M059J (cell line): ENCODE data around the gene LTF. TPM values are rescaled to one million over a fixed set of nuclear protein-coding genes. Genes with fewer than 3 reads are reported as not detected.
"Not testable (repeated sequence)": the region's sequence is repeated elsewhere in the genome, so short reads cannot be mapped to it uniquely, and the experiment has no call there.

ENCODE experiments used
- DNase-seq: peaks from one replicate; pipeline ENCODE4 v3.0.0-alpha.2; 2012; ENCODE audit warnings: low read depth
- total RNA-seq: library from RNA; depleted of rRNA; stranded (reverse); fragments of >200 nt; shearing (Covaris generic); gene quantifications from 2 replicates; pipeline ENCODE4 v1.2.3, GENCODE V29; 2014

The LTF gene
- total RNA-seq, 1 experiment from 2014 or later: 0.52 TPM

GRCh38 chr3:46416125-46416810 lies 48.4 kb downstream of the LTF start:
- DNase-seq: no peak

- no peak for DNase-seq
Measured at GRCh38 chr3:46414739-46415138, 50.0 kb downstream of the LTF start.

DNA sequence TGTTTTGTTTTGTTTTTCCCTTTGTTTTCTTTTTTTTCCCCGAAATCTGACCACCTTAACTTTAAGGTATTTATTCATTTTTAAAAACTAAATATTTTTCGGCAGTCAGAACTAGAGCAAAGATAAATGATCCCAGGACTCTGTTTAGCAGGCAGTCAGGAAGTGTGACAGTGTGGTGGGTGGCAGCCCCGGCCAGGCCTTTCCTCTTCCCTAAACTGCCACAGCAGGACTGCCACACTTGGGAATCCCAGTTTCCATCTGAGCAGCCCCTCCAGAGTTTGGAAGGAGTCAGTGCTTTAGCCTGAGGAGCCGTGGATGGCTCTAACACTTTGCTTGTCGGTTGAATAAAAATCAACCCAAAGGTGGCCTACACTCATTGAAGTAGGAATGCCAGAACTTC lies 50.8 kb downstream of the LTF start:
- DNase-seq: no peak

DNA sequence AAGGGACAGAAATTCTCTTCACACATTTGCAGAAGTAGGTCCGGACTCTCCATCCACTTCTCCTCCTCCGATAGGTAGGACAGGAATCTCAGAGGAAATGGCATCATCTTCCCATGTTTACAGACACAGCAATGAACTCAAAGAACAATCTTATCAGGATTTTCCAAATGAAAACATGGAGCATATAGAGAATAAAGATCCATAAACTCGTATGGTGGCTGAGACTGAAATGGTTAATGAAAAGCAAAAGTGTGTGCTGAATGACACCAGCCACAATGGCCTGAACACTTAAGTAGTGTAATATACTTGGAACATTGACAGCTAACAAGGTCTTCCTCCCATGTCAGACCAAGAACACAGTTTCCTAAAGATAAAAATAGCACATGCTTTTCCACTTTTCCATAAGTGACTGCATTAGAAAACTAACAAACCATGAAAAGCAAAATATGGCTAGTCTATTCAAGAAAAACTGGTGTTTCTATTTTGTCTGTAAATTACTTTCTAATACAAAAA lies 51.9 kb downstream of the LTF start:
- DNase-seq: no peak

DNA sequence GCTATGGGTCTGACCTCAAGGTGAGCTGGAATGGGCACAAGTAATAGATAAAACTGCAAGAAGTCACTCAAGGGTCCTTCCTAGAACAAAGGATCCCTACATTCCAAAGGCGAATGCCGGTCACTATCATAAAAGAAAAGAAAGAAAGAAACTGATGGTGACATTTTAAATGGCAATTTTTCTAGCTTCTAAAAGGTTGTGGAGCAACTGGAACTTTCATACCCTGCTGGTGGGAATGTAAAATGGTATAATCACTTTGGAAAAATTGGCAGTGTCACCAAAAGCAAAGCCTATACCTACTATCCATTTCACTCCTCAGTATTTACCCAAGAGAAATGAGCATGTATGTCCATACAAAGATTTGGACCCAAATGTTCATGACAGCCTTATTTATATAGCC lies 53.4 kb downstream of the LTF start:
- no peak for DNase-seq

DNA sequence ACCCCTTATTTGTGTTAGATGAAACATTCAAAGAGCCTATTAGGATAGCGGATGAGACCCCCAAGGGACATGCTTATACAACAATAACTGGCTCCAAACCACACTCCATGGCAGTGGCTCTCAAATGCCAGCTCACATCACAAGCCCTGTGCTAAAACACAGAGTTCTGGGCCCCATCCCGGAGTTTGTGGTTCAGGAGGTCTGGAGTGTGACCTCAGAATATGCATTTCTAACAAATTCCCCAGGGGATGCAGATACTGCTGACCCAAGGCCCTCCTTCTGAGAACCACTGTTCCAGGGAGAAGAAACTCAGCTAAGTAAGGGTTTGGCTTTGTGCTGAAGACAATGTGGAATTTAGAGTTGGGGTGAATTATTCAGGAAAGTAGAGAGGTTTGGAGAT lies 54.0 kb downstream of the LTF start:
- no peak for DNase-seq

- no peak for DNase-seq
Measured at GRCh38 chr3:46409739-46410489, 54.8 kb downstream of the LTF start.

DNA sequence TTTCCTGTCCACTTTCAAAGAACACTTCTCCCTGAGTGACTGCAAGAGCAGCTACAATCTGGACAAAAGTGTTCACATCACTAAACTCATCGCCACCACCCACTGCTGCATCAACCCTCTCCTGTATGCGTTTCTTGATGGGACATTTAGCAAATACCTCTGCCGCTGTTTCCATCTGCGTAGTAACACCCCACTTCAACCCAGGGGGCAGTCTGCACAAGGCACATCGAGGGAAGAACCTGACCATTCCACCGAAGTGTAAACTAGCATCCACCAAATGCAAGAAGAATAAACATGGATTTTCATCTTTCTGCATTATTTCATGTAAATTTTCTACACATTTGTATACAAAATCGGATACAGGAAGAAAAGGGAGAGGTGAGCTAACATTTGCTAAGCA lies 55.9 kb downstream of the LTF start:
- no peak for DNase-seq

DNA sequence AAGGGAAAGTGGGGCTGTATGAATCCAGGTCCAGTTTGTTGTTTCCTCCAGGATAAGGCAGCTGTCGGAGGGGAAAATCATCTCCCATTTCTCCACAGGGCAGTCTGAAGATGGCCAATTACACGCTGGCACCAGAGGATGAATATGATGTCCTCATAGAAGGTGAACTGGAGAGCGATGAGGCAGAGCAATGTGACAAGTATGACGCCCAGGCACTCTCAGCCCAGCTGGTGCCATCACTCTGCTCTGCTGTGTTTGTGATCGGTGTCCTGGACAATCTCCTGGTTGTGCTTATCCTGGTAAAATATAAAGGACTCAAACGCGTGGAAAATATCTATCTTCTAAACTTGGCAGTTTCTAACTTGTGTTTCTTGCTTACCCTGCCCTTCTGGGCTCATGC lies 56.7 kb downstream of the LTF start:
- no peak for DNase-seq

DNA sequence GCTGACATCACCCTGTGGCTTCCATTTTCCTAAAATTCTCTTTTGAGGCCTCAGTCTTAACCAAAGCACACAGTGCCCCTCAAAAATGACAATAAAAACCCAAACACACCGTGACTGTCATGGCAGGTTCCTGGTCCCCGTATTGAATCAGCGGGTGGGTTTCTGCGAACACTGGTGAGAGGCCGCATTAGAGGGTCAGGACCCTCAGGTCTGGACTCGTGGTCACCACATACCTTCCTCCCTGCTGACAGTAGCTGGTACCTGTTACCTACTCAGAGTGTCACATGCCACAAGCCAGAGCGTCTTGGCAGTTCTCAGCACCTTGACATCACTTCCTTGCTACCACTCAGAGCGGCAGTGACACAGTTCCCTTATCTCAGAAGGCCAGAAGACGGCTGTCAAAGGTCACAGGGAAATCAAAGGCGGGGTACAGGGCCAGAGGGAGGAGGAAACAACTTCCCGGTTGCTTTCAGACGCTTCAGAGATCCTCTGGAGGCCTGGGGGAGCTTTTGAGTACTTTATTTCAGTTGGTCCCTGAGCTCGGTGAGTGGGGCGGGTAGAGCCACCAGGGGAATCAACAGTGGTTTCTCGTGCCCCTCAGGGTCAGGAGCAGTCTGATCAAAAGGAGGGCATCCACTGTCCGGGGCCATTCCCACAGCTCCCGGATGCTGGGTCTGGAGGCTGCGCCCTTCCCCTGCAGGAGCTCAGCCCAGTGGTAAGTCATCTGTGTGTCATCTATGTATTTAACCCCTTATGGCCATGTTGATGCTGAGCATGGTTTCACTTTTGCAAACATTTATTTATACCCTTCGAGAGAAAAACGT lies 57.7 kb downstream of the LTF start, which contains the start of the genes CCR5AS and CCRL2:
TSS of gene CCR5AS (minus strand) at position 279 of the 824 bp plus-strand sequence.
TSS of gene CCRL2 (plus strand) at position 472 of the 824 bp plus-strand sequence. CDS start 821 bp downstream, outside the sequence.
- DNase-seq: peak; percentile 56

DNA sequence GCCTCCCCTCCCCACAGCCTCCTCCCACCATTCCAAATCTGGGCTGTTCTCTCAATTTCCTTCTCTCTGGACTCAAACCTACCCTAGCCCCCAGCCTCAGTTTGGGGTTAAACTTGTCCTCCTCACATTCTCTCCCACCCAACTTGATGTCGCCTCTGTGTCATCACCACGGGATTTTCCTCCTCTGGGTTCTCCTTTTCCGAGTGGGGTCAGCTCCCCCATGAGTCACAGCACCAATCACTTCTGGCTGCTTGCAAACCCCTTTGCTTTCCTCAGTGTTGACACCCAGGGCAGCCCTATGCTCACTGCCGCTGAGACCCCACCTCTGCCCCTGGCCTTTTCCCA lies 58.3 kb downstream of the LTF start:
- DNase-seq: no peak

- no peak for DNase-seq
Measured at GRCh38 chr3:46405301-46406019, 59.2 kb downstream of the LTF start.

GRCh38 chr3:46402902-46403301 lies 61.8 kb downstream of the LTF start:
- DNase-seq: not testable (repeated sequence)

DNA sequence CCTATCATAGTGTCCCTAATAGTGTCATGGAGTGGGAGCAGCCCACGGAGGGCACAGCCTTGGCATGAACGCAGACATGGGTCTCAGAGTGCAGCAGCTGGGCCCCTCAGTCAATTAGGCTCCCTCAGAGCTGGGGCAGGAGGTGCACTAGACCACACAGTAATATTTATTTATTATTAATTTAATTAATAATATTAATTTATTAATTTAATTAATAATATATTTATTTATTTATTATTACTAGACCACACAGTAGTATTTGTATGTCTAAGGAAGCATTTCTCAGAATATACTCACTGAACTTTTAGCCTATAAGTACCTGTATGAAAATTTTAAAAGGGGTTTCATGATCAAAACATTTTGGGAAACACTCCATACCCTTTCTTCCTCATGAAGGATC lies 63.1 kb downstream of the LTF start:
- DNase-seq: no peak

DNA sequence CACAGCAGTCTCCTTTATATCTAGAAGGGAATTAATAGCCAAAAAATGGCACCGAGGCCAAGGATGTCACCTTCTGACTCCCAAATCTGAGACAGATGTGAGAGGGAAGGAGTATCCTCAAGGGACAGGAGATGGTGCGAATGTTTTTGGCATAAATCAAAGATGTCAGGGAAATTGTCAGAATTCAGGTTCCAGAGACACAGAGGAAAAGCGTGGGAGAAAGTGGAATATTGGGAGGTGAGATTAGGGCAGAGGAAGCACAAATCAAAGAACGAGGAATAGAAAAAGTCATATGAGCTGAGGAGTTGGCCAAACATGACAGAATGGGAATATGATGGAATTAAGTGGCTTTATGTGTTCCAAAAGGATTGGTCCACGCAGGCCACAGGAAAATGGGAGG lies 63.9 kb downstream of the LTF start:
- DNase-seq: no peak

- DNase-seq: peak; percentile 81
Measured at GRCh38 chr3:46400000-46400734, 64.5 kb downstream of the LTF start.

- DNase-seq: peak; percentile 53
Measured at GRCh38 chr3:46399557-46399956, 65.1 kb downstream of the LTF start.

DNA sequence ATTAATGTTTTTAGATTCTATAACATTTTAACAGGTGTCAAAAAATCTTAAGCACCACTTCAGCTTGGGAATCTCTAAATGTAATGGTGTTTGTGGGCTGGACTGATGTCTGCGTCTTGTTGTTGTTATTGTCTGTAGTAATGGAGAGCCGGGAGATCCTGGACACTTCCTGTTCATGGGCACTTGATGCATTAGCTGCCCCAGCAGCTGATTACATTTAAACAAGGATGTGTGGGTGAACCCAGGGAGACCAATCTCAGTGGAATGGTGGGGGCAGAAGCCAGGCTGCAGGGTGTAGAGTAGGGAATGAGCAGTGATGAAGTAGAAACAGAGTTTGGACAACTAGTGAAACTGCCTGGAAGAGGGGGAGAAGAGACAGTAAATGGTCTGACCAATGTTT lies 65.6 kb downstream of the LTF start:
- DNase-seq: no peak

DNA sequence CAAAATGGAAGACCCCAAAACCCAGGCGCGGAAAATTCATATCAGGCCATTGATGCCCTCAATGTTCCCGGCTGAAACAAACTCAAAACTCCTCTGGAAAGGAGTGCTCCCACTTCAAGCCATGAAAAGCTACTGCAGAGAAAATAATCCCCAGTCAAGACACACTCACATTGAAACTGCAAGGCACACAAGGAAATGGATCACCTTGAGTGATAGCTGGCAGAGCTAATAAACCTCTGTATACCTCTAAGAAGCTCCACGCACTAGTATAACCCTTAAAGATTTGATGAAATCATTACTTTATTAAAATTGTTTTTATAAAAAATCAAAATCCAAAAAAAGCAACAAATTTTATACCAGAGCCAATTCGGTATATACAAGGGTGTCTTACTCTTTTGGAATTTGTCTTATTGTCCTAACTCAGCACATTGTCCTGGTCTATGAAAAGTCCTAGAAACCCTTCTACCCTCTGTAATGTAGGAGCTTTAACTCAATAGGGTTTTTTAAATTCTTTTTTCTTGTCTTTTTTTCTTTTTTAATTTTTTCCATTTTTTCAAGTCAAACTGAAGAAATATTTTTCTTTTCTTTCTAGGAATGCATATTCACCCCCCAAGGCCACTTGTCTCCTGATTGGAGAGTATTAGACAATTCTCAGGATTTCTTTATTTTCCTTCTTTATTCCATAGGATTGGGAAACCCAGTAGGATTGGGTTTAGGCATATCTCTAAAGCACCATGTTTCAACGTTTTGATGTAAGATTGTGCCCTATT lies 66.3 kb downstream of the LTF start:
- DNase-seq: no peak

DNA sequence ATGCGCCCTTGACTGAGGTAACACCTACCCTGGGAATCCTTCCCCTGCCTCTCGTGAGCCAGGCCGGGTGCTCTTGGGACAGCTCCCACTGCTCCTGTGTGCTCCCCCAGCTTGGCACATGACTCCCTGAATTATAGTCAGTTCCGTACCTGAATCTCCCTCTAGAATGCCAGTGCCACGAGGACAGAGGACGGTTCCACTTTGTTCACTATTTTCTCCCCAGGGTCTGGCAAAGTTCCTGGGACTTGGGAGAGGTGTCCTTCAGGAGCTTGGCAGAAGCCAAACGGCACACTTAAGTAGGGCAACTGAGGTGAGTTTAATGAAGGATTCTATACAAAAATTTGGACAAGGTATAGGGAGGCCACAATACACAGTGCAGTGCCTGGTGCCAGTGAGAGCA lies 67.6 kb downstream of the LTF start:
- no peak for DNase-seq
